SKM-1 treated with dmso at 0.1 percent for 144 hours (cell line): ENCODE results near the gene PGBD2.
"Not testable (repeated sequence)": the region's sequence is repeated elsewhere in the genome, so short reads cannot be mapped to it uniquely, and the experiment has no call there.

Experiments used
- DNase-seq: peaks from one replicate; lab custom pipeline; 2025; ENCODE audit not compliant: unreplicated experiment; lab: John Stamatoyannopoulos, UW

PGBD2 gene

DNA sequence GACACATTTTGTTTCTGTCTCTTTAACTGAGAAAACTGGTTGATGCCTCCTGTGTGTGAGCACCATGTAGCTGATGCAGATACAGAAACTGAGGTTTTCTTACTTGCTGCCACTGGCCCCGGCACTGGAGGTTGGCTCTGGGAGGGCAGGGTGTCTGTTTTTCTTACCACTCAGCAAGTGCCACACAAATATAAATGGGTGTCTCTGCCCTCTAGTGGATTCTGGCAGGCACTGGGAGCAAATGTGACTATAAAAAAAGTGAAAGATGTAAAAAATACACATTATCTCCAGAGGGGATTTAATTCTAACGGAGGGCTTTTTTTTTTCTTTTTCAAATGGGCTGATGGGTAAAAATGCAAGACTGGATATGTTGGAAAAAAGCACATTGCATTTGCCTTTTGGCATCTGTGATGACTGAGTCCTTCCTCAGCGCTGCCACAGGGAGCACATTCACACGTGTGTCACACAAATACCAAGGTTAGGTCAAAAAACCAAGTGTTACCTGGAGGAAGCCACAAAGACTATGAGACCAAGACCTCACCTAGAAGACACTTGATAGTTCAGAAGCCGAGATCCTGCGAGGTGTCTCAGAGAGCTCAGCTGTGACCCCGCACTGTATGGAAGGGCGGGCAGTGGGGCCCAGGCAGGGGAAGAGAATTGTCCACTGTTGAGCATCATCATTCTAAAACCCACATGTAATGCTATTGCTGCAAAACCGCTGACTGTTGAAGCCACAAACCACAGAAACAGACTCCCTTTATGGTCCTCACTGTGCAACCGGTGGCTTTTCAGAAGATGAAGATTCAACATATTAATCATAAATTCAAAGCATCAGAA lies 18.9 kb downstream of the PGBD2 start:
- peak; percentile 87 for DNase-seq

DNA sequence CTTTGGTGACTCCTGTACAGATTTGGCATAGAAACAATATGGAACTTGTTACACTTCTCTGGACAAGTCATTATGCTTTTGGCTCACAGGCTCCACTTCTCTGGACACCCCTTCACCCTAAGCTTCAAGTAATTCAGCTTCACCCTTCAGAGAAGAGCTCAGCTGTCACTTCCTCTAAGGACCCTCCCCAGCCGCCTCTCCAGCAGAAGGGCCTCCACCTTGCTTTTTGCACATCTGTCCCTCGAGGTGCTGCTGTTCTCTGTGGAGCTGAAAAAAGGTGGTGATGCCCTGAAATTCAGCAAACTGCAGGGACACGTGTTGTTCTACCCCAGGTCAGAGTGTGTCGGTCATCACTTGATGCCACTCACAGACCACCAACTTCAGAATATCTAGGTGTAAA lies 19.8 kb downstream of the PGBD2 start:
- DNase-seq = not testable (repeated sequence)

GRCh38 chr1:248926401-248927182 lies 20.6 kb downstream of the PGBD2 start:
- no peak for DNase-seq

GRCh38 chr1:248927283-248927682 lies 21.2 kb downstream of the PGBD2 start:
- not testable (repeated sequence) for DNase-seq

- not testable (repeated sequence) for DNase-seq
Measured at GRCh38 chr1:248928122-248928521, 22.1 kb downstream of the PGBD2 start.

GRCh38 chr1:248930037-248930436 lies 24.0 kb downstream of the PGBD2 start:
- not testable (repeated sequence) for DNase-seq

DNA sequence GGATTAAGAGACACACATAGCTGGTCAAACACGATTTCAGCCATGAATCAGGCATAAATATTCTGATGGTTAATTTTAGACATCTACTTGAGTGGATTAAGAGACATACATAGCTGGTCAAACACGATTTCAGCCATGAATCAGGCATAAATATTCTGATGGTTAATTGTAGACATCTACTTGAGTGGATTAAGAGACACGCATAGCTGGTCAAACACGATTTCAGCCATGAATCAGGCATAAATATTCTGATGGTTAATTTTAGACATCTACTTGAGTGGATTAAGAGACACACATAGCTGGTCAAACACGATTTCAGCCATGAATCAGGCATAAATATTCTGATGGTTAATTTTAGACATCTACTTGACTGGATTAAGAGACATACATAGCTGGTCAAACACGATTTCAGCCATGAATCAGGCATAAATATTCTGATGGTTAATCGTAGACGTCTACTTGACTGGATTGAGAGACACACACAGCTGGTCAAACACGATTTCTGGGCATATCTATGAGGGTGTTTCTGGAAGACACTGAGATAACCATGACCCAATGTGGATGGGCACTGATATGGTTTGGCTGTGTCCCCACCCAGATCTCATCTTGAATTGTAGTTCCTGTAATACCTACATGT lies 32.3 kb downstream of the PGBD2 start:
- not testable (repeated sequence) for DNase-seq

DNA sequence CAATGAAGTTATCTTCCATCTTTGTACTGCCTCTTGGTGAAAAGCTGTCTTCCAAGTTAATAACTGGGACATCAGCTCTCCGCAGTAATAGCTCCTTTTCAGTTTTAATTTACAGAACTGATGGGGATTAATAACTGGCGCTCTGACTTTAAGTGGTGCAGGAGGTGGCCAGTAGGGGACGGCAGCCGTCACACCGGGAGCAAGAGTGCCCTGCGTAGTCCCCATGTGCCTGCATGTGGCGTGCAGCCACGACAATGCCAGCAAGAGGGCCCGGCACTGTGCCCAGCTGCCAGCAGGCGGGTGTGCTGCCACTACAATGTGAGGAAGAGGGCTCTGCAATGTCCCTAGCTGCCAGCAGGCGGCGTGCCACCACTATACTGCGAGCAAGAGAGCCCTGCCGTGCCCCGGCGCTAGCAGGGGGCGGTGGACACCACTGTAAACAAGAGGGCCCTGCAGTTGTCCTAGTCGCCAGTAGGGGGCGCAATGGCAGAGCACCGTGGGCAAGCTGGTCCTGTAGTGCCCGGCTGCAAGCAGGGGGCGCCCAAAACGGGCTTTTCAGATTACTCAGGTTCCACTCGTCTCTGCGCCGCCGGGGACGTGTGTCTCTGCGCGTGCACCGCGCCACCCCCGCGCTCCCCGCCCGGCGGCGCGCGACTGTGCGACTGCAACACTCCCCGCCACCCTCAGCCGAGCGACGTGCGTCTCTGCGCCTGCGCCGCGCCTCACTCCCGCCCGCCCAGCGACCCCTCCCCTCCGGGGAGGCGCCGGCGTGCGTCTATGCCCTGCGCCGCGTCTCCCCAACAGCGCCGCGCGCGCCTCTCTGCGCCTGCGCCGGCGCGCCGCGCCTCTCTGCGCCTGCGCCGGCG lies 38.3 kb downstream of the PGBD2 start:
- not testable (repeated sequence) for DNase-seq

GRCh38 chr1:248945000-248945423 lies 39.0 kb downstream of the PGBD2 start:
- DNase-seq = not testable (repeated sequence)

DNA sequence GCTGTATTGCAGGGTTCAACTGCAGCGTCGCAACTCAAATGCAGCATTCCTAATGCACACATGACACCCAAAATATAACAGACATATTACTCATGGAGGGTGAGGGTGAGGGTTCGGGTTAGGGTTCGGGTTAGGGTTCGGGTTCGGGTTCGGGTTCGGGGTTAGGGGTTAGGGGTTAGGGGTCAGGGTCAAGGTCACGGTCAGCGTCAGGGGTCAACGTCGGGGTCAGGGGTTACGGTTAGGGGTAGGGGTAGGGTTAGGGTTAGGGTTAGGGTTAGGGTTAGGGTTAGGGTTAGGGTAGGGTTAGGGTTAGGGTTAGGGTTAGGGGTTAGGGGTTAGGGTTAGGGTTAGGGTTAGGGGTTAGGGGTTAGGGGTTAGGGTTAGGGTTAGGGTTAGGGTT lies 39.4 kb downstream of the PGBD2 start:
- not testable (repeated sequence) for DNase-seq

DNA sequence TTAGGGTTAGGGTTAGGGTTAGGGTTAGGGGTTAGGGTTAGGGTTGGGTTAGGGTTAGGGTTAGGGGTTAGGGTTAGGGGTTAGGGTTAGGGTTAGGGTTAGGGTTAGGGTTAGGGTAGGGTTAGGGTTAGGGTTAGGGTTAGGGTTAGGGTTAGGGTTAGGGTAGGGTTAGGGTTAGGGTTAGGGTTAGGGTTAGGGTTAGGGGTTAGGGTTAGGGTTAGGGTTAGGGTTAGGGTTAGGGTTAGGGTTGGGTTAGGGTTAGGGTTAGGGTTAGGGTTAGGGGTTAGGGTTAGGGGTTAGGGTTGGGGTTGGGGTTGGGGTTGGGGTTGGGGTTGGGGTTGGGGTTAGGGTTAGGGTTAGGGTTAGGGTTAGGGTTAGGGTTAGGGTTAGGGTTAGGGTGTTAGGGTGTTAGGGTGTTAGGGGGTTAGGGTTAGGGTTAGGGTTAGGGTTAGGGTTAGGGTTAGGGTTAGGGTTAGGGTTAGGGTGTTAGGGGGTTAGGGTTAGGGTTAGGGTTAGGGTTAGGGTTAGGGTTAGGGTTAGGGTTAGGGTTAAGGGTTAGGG lies 39.9 kb downstream of the PGBD2 start:
- not testable (repeated sequence) for DNase-seq
